ENCODE measurements around the gene TMPRSS11A. TPM values are rescaled to one million over a fixed set of nuclear protein-coding genes. Genes with fewer than 3 reads are reported as not detected.

The TMPRSS11A gene
- total RNA-seq, 1 experiment from 2014 or later, result not detected

GRCh38 chr4:67935888-67936287 is 27.4 kb downstream of the TMPRSS11A start:
- DNase-seq (no peak), ATAC-seq (no peak)
- CTCF ChIA-PET, result no interaction called here
- Histone ChIP-seq H3K9me2 (replicated peaks; ENCODE audit: low read length) (no peaks in the 10 kb centered on the region), H4K20me1 (ENCODE audit: low read length) (no peaks in the 10 kb centered on the region), H2AFZ (ENCODE audit: low read length) (no peak overlapping the region), H3K4me3 (ENCODE audit: low read length) (no peak overlapping the region), H3K9ac (ENCODE audit: low read length) (no peak overlapping the region), H3K27me3 (ENCODE audit: low read length) (0 out of 2 replicates have a peak, but pooled peaks cover 4% of the 10 kb centered on the region), H3K79me2 (ENCODE audit: low read length) (no peaks in the 10 kb centered on the region), H3K36me3 (ENCODE audit: low read depth, low read length) (no peaks in the 10 kb centered on the region), H3K9me3 (ENCODE audit: low read length) (no peaks in the 10 kb centered on the region), H3K4me1 (ENCODE audit: insufficient read depth, low read length) (no peaks in the 10 kb centered on the region), H3F3A (ENCODE audit: low read length, unreplicated experiment) (no peaks in the 10 kb centered on the region), H3K27ac (ENCODE audit: low read length) (no peak overlapping the region), H3K4me2 (ENCODE audit: low read length) (no peak overlapping the region)
- POLR2A ChIA-PET (ENCODE audit: unreplicated experiment), result no interaction called here
- BruUV-seq (replicated peaks), result no TSS peak
- no peak for TF ChIP-seq EZH2 (IDR thresholded peaks at IDR 0.05; ENCODE audit: low read length, unreplicated experiment)
- TF ChIP-seq CTCF (conservative IDR thresholded peaks at IDR 0.05; ENCODE audit: low read depth, low read length), result no peak
- TF ChIP-seq EZH2phosphoT487 (IDR thresholded peaks at IDR 0.05; ENCODE audit: borderline replicate concordance, low read length), result no peak
- intact Hi-C loops (cut with micrococcal nuclease), result no loop called here

GRCh38 chr4:67934628-67935027 is 28.7 kb downstream of the TMPRSS11A start:
- ATAC-seq, result no peak
- Histone ChIP-seq H3K36me3 (ENCODE audit: low read depth, low read length) (no peaks in the 10 kb centered on the region), H3K9me3 (ENCODE audit: low read length) (no peaks in the 10 kb centered on the region), H3K4me3 (ENCODE audit: low read length) (no peak overlapping the region), H3F3A (ENCODE audit: low read length, unreplicated experiment) (no peaks in the 10 kb centered on the region), H4K20me1 (ENCODE audit: low read length) (no peaks in the 10 kb centered on the region), H3K9me2 (replicated peaks; ENCODE audit: low read length) (no peaks in the 10 kb centered on the region), H2AFZ (ENCODE audit: low read length) (no peak overlapping the region), H3K27me3 (ENCODE audit: low read length) (0 out of 2 replicates have a peak, but pooled peaks cover 4% of the 10 kb centered on the region), H3K27ac (ENCODE audit: low read length) (no peak overlapping the region), H3K9ac (ENCODE audit: low read length) (no peak overlapping the region), H3K4me1 (ENCODE audit: insufficient read depth, low read length) (peaks cover 6% of the 10 kb centered on the region), H3K79me2 (ENCODE audit: low read length) (no peaks in the 10 kb centered on the region), H3K4me2 (ENCODE audit: low read length) (no peak overlapping the region)
- no peak for DNase-seq
- no TSS peak for BruUV-seq (replicated peaks)
- ChIA-PET CTCF (no interaction called here), POLR2A (ENCODE audit: unreplicated experiment) (interaction anchor here (0.7 kb wide), 1 partner anchor 48 kb away, joined by 3 read pairs; no protein-coding TSS in a partner anchor)
- TF ChIP-seq CTCF (conservative IDR thresholded peaks at IDR 0.05; ENCODE audit: low read depth, low read length) (no peak), EZH2 (IDR thresholded peaks at IDR 0.05; ENCODE audit: low read length, unreplicated experiment) (no peak), EZH2phosphoT487 (IDR thresholded peaks at IDR 0.05; ENCODE audit: borderline replicate concordance, low read length) (no peak)
- intact Hi-C loops (cut with micrococcal nuclease), result no loop called here

- Histone ChIP-seq H3K4me1 (ENCODE audit: insufficient read depth, low read length) (peaks cover 13% of the 10 kb centered on the region), H3K4me2 (ENCODE audit: low read length) (no peak overlapping the region), H3K36me3 (ENCODE audit: low read depth, low read length) (no peaks in the 10 kb centered on the region), H3F3A (ENCODE audit: low read length, unreplicated experiment) (no peaks in the 10 kb centered on the region), H3K4me3 (ENCODE audit: low read length) (no peak overlapping the region), H4K20me1 (ENCODE audit: low read length) (no peaks in the 10 kb centered on the region), H2AFZ (ENCODE audit: low read length) (no peak overlapping the region), H3K27ac (ENCODE audit: low read length) (no peak overlapping the region), H3K9me2 (replicated peaks; ENCODE audit: low read length) (no peaks in the 10 kb centered on the region), H3K9me3 (ENCODE audit: low read length) (no peaks in the 10 kb centered on the region), H3K27me3 (ENCODE audit: low read length) (0 out of 2 replicates have a peak, but pooled peaks cover 4% of the 10 kb centered on the region), H3K79me2 (ENCODE audit: low read length) (no peaks in the 10 kb centered on the region), H3K9ac (ENCODE audit: low read length) (no peak overlapping the region)
- no TSS peak for BruUV-seq (replicated peaks)
- DNase-seq (peak; percentile 22), ATAC-seq (no peak)
- POLR2A ChIA-PET (ENCODE audit: unreplicated experiment), result no interaction called here
- intact Hi-C loops (cut with micrococcal nuclease), result no loop called here
- CTCF ChIA-PET, result no interaction called here
- TF ChIP-seq EZH2 (IDR thresholded peaks at IDR 0.05; ENCODE audit: low read length, unreplicated experiment) (no peak), CTCF (conservative IDR thresholded peaks at IDR 0.05; ENCODE audit: low read depth, low read length) (no peak), EZH2phosphoT487 (IDR thresholded peaks at IDR 0.05; ENCODE audit: borderline replicate concordance, low read length) (no peak)
These were observed 29.5 kb downstream of the TMPRSS11A start for GRCh38 chr4:67933755-67934154.
